AG09309 (cell line): ENCODE measurements around the gene IQSEC1.

Source experiments
- DNase-seq: peaks from one replicate; pipeline ENCODE4 v3.0.0-alpha.2; 2010; ENCODE audit warnings: low read depth
- H3K4me3 ChIP-seq: 2 replicates; pipeline ENCODE4 v1.5.1; 2011; ENCODE audit warnings: mild to moderate bottlenecking, low read depth, low read length, moderate library complexity; ENCODE audit not compliant: control insufficient read depth
- CTCF ChIP-seq: IDR thresholded peaks from 2 replicates; pipeline ENCODE4 v1.5.1; 2011; ENCODE audit warnings: mild to moderate bottlenecking, low read depth, low read length, inconsistent platforms; ENCODE audit not compliant: insufficient read depth, control insufficient read depth; ENCODE audit errors: missing control alignments

Gene IQSEC1

GRCh38 chr3:12972043-12972442, 101.2 kb downstream of the IQSEC1 start:
- TF ChIP-seq CTCF, result no peak
- no peak for DNase-seq
- no peak overlapping the region for H3K4me3 ChIP-seq

GRCh38 chr3:12970684-12971083, 102.5 kb downstream of the IQSEC1 start:
- no peak overlapping the region for H3K4me3 ChIP-seq
- TF ChIP-seq CTCF, result no peak
- no peak for DNase-seq

DNA sequence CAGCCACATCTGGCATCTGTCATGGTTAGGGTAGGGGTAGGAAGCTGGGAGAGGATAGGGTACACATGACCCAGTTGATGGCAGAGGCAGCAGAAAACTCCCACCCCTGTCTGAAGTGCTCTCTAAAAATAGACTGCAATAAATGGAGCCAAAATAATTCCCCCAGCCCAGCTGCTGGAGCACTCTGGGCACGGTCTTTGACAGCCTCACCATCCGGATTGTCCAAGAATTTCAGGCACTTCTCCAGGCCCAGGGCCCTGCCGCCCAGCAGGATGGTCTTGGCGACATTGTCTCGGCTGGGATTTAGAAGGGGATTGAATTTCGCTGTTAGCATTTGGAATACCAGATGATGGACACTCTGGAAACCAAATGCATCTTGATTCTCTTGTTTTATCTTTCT, 103.7 kb downstream of the IQSEC1 start:
- no peak for TF ChIP-seq CTCF
- no peak overlapping the region for H3K4me3 ChIP-seq
- no peak for DNase-seq

- DNase-seq, result no peak
- no peak overlapping the region for H3K4me3 ChIP-seq
- TF ChIP-seq CTCF, result no peak
These were observed 104.7 kb downstream of the IQSEC1 start for GRCh38 chr3:12968541-12968940.

GRCh38 chr3:12967606-12968351, 105.5 kb downstream of the IQSEC1 start:
- no peak for TF ChIP-seq CTCF
- H3K4me3 ChIP-seq, result peak overlapping the region; percentile 94
- DNase-seq, result peak; percentile 47

DNA sequence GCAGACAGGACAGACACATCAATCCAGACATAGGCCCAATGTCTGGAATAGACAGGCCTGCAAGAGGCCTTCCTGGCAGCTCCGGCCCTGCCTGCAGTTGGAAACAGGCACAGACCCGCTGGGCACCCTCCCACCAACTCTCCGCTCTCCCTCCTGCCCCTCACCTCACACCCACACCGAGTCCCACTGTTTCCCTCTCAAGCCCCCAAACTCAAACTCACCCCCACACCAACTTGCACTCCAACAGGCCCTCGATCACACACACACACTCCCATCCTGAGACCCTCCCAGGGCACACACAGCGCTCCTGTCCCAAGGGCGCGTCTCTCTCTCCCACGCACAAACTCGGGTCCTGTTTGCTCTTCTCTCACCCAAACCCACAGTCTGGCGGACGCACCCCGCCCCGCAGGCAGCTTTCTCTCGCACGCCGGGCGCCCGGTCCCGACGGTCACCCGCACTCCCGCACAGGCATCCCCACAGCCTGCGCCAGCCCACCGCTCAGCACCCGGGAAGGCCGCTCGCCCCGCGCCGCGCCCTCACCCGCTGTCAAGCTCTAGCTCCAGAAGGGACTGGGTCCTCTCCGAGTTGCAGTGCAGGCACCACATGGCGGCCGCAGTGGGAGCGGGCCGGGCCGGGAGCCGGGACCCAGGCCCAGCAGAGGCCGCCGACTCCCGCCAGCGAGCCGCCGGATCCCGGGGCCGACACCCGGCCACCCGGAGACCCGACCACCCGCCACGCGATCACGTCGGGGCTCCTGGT, 106.2 kb downstream of the IQSEC1 start:
- no peak for DNase-seq
- no peak for TF ChIP-seq CTCF

More for the DNA sequence above, 106.2 kb downstream of the IQSEC1 start:
- peak overlapping the region; percentile 94 for H3K4me3 ChIP-seq
